ENCODE data around the gene C6orf15.

C6orf15 gene

GRCh38 chr6:31158140-31158862, 45.9 kb upstream of the C6orf15 start, which contains the start of gene TCF19:
Gene TCF19, plus strand, starts transcription at chr6:31158589. Its CDS starts 881 bp downstream, at chr6:31159470.
- Histone ChIP-seq H3K14ac (ENCODE audit: low read length) (peak within 1 kb of the TSS; percentile 43), H3K4me3 (ENCODE audit: low read depth, low read length) (peak within 1 kb of the TSS; percentile 85), H3K9me3 (ENCODE audit: insufficient read depth, low read depth, low read length) (no peaks in the 10 kb centered on the region), H3K18ac (ENCODE audit: low read length) (no peak within 1 kb of the TSS), H3K4me1 (ENCODE audit: control insufficient read depth in 1 of 2, insufficient read depth in 2 of 2, low read length in 2 of 2) (peaks cover 10 to 13% of the 10 kb centered on the region in 2 experiments), H3K4ac (ENCODE audit: low read depth, low read length) (no peak within 1 kb of the TSS), H3K36me3 (ENCODE audit: control insufficient read depth in 1 of 2, insufficient read depth in 2 of 2, low read length in 2 of 2) (peaks cover 17 to 19% of the 10 kb centered on the region in 2 experiments), H2BK120ac (ENCODE audit: insufficient read depth, low read length, poor library complexity) (no peak within 1 kb of the TSS), H3K27me3 (ENCODE audit: insufficient read depth, low read length) (no peaks in the 10 kb centered on the region), H3K9ac (ENCODE audit: low read length) (peak within 1 kb of the TSS; percentile 95), H2AK5ac (ENCODE audit: low read length) (no peak within 1 kb of the TSS), H2AFZ (ENCODE audit: insufficient read depth, low read length, poor library complexity) (peak within 1 kb of the TSS; percentile 99), H3K79me2 (ENCODE audit: control insufficient read depth, insufficient read depth, low read length, poor library complexity) (peaks cover 2% of the 10 kb centered on the region), H4K12ac (ENCODE audit: low read depth, low read length) (peak within 1 kb of the TSS; percentile 45), H4K91ac (ENCODE audit: low read depth, low read length) (peak within 1 kb of the TSS; percentile 51), H3K4me2 (ENCODE audit: low read length) (peak within 1 kb of the TSS; percentile 92), H3K79me1 (ENCODE audit: low read length) (peaks cover 4% of the 10 kb centered on the region), H4K8ac (ENCODE audit: low read depth, low read length) (peak within 1 kb of the TSS; percentile 73), H2BK12ac (ENCODE audit: low read length) (no peak within 1 kb of the TSS), H3K23ac (ENCODE audit: low read length) (no peak within 1 kb of the TSS), H2BK5ac (ENCODE audit: low read depth, low read length, poor library complexity) (peak within 1 kb of the TSS; percentile 17), H3K27ac (ENCODE audit: low read depth, low read length) (no peak within 1 kb of the TSS)
- WGBS (ENCODE audit: extremely low coverage, insufficient coverage, insufficient read length): no CpG with 5 or more reads among the region's 65 CpGs
- DNase-seq: peak; percentile 95 to 99

DNA sequence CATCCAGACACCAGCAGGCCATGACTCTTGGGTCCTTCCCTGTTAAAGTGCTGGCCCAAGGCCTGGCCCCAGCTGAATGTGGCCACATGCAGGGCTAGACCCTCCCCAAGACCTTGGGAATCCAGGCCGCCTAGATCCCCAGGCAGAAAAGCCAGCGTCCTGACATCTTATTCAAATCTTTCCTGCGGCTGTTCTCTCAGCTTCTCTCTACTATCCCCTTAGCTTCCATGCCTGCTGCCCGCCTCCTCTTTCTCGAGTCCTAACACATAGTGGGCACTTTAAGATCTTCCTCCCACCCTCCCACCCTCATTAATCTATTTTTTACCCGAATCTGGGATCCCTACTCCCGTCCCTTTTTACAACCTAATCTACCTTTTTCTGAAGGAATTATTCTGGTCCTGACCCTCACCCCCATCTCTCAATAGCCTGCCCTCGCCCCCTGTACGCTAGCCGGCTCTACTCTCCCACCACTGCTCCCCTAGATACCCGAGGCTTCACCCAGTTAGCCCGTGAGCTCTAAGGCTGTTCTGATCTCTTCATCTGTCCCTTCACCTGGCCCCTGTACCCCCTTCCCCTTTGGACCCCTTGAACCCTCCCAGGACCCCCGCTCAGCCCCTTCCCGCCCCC, 45.3 kb upstream of the C6orf15 start, which contains the start of gene CCHCR1:
TSS of gene CCHCR1 (minus strand) at position 290 of the 627 bp plus-strand sequence. CDS start at position 88, 202 bp downstream.
- Histone ChIP-seq H2BK5ac (ENCODE audit: low read depth, low read length, poor library complexity) (peak within 1 kb of the TSS; percentile 17), H3K27ac (ENCODE audit: low read depth, low read length) (no peak within 1 kb of the TSS), H2AFZ (ENCODE audit: insufficient read depth, low read length, poor library complexity) (peak within 1 kb of the TSS; percentile 99), H4K12ac (ENCODE audit: low read depth, low read length) (peak within 1 kb of the TSS; percentile 45), H3K4me3 (ENCODE audit: low read depth, low read length) (peak within 1 kb of the TSS; percentile 85), H3K18ac (ENCODE audit: low read length) (no peak within 1 kb of the TSS), H2AK5ac (ENCODE audit: low read length) (no peak within 1 kb of the TSS), H3K14ac (ENCODE audit: low read length) (peak within 1 kb of the TSS; percentile 43), H3K9me3 (ENCODE audit: insufficient read depth, low read depth, low read length) (no peaks in the 10 kb centered on the region), H2BK12ac (ENCODE audit: low read length) (no peak within 1 kb of the TSS), H4K8ac (ENCODE audit: low read depth, low read length) (peak within 1 kb of the TSS; percentile 73), H3K4me2 (ENCODE audit: low read length) (peak within 1 kb of the TSS; percentile 92), H3K79me2 (ENCODE audit: control insufficient read depth, insufficient read depth, low read length, poor library complexity) (peaks cover 2% of the 10 kb centered on the region), H2BK120ac (ENCODE audit: insufficient read depth, low read length, poor library complexity) (no peak within 1 kb of the TSS), H3K4me1 (ENCODE audit: control insufficient read depth in 1 of 2, insufficient read depth in 2 of 2, low read length in 2 of 2) (peaks cover 10 to 13% of the 10 kb centered on the region in 2 experiments), H3K79me1 (ENCODE audit: low read length) (peaks cover 4% of the 10 kb centered on the region), H4K91ac (ENCODE audit: low read depth, low read length) (peak within 1 kb of the TSS; percentile 51), H3K23ac (ENCODE audit: low read length) (no peak within 1 kb of the TSS), H3K36me3 (ENCODE audit: control insufficient read depth in 1 of 2, insufficient read depth in 2 of 2, low read length in 2 of 2) (peaks cover 12 to 17% of the 10 kb centered on the region in 2 experiments), H3K9ac (ENCODE audit: low read length) (peak within 1 kb of the TSS; percentile 95), H3K27me3 (ENCODE audit: insufficient read depth, low read length) (no peaks in the 10 kb centered on the region), H3K4ac (ENCODE audit: low read depth, low read length) (no peak within 1 kb of the TSS)
- WGBS (ENCODE audit: extremely low coverage, insufficient coverage, insufficient read length): no CpG with 5 or more reads among the region's 14 CpGs
- DNase-seq: no peak

DNA sequence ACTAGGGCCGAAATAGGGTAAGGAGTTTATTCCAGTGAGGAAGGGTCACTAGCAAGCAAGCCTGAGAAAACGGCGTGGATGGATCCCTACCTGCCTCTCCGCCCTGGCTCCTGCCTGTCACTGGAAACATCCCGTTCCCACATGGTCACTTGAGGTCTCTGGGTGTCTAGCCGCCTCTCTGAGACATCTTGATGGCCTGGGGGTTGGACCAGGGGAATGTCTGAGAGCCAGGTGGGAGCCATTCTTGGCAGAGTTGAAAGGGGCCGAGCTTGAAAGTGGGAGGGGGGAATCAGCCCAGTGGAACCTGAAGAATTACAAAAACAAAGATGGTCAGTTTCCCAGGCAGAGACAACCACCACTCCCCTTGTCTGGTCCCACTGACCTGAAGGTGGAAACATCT, 44.3 kb upstream of the C6orf15 start:
- no peak overlapping the region for H2BK120ac ChIP-seq (ENCODE audit: insufficient read depth, low read length, poor library complexity)
- H3K18ac ChIP-seq (ENCODE audit: low read length): no peak overlapping the region
- H3K79me1 ChIP-seq (ENCODE audit: low read length): peaks cover 4% of the 10 kb centered on the region
- H3K4me1 ChIP-seq (ENCODE audit: control insufficient read depth in 1 of 2, insufficient read depth in 2 of 2, low read length in 2 of 2): peaks cover 10 to 13% of the 10 kb centered on the region in 2 experiments
- no peak overlapping the region for H3K14ac ChIP-seq (ENCODE audit: low read length)
- no peak overlapping the region for H2AFZ ChIP-seq (ENCODE audit: insufficient read depth, low read length, poor library complexity)
- H3K9me3 ChIP-seq (ENCODE audit: insufficient read depth, low read depth, low read length): no peaks in the 10 kb centered on the region
- H2BK5ac ChIP-seq (ENCODE audit: low read depth, low read length, poor library complexity): no peak overlapping the region
- H4K91ac ChIP-seq (ENCODE audit: low read depth, low read length): no peak overlapping the region
- no peak overlapping the region for H3K9ac ChIP-seq (ENCODE audit: low read length)
- no peak overlapping the region for H3K4ac ChIP-seq (ENCODE audit: low read depth, low read length)
- peaks cover 10 to 11% of the 10 kb centered on the region in 2 experiments for H3K36me3 ChIP-seq (ENCODE audit: control insufficient read depth in 1 of 2, insufficient read depth in 2 of 2, low read length in 2 of 2)
- H3K4me3 ChIP-seq (ENCODE audit: low read depth, low read length): no peak overlapping the region
- no peak overlapping the region for H3K4me2 ChIP-seq (ENCODE audit: low read length)
- no peak overlapping the region for H2AK5ac ChIP-seq (ENCODE audit: low read length)
- H3K27ac ChIP-seq (ENCODE audit: low read depth, low read length): no peak overlapping the region
- H3K79me2 ChIP-seq (ENCODE audit: control insufficient read depth, insufficient read depth, low read length, poor library complexity): peaks cover 2% of the 10 kb centered on the region
- WGBS (ENCODE audit: extremely low coverage, insufficient coverage, insufficient read length): no CpG with 5 or more reads among the region's 7 CpGs
- H3K27me3 ChIP-seq (ENCODE audit: insufficient read depth, low read length): no peaks in the 10 kb centered on the region
- H3K23ac ChIP-seq (ENCODE audit: low read length): no peak overlapping the region
- H4K12ac ChIP-seq (ENCODE audit: low read depth, low read length): no peak overlapping the region
- no peak overlapping the region for H4K8ac ChIP-seq (ENCODE audit: low read depth, low read length)
- DNase-seq: no peak
- H2BK12ac ChIP-seq (ENCODE audit: low read length): no peak overlapping the region

GRCh38 chr6:31154436-31154835, 42.1 kb upstream of the C6orf15 start:
- Histone ChIP-seq H2AFZ (ENCODE audit: insufficient read depth, low read length, poor library complexity) (no peak overlapping the region), H3K27ac (ENCODE audit: low read depth, low read length) (no peak overlapping the region), H4K8ac (ENCODE audit: low read depth, low read length) (no peak overlapping the region), H3K18ac (ENCODE audit: low read length) (no peak overlapping the region), H4K91ac (ENCODE audit: low read depth, low read length) (no peak overlapping the region), H3K23ac (ENCODE audit: low read length) (no peak overlapping the region), H3K9me3 (ENCODE audit: insufficient read depth, low read depth, low read length) (no peaks in the 10 kb centered on the region), H3K9ac (ENCODE audit: low read length) (no peak overlapping the region), H3K14ac (ENCODE audit: low read length) (no peak overlapping the region), H3K36me3 (ENCODE audit: control insufficient read depth in 1 of 2, insufficient read depth in 2 of 2, low read length in 2 of 2) (peaks cover 20 to 24% of the 10 kb centered on the region in 2 experiments), H2BK5ac (ENCODE audit: low read depth, low read length, poor library complexity) (no peak overlapping the region), H4K12ac (ENCODE audit: low read depth, low read length) (no peak overlapping the region), H2AK5ac (ENCODE audit: low read length) (no peak overlapping the region), H3K79me1 (ENCODE audit: low read length) (peaks cover 4% of the 10 kb centered on the region), H3K4me2 (ENCODE audit: low read length) (no peak overlapping the region), H3K4ac (ENCODE audit: low read depth, low read length) (no peak overlapping the region), H2BK120ac (ENCODE audit: insufficient read depth, low read length, poor library complexity) (no peak overlapping the region), H3K27me3 (ENCODE audit: insufficient read depth, low read length) (no peaks in the 10 kb centered on the region), H3K79me2 (ENCODE audit: control insufficient read depth, insufficient read depth, low read length, poor library complexity) (peaks cover 2% of the 10 kb centered on the region), H3K4me3 (ENCODE audit: low read depth, low read length) (no peak overlapping the region), H2BK12ac (ENCODE audit: low read length) (no peak overlapping the region), H3K4me1 (ENCODE audit: control insufficient read depth in 1 of 2, insufficient read depth in 2 of 2, low read length in 2 of 2) (peaks cover 7 to 10% of the 10 kb centered on the region in 2 experiments)
- no CpG with 5 or more reads among the region's 15 CpGs for WGBS (ENCODE audit: extremely low coverage, insufficient coverage, insufficient read length)
- no peak for DNase-seq
